ENCODE measurements around the gene SHISA6.

SHISA6 gene

DNA sequence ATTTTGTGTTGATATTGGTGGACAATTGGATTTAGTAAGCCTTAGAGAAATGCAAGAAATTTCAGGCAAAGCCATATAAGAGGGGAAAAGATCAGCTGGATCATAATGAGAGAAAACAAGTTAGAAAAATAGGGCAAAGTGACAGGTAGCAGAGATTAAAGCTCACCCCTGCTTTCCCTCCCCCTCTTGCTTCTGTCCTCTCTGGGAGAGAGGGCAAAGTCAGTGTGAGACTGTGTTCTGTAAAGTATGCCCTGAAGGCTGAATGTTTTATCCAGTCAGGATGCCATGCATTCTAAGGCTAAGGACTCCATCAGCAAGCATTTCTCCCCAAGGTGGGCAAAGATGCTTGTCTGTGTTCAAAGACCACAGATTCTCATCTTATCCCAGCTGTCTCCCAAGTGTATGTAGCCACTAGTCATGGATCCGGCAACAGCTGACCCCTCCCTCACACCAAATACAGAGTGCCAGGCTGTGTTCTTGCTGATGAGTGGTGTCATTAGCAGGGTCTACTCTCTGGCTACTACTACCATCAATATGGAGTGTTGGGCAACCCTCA lies 221.1 kb downstream of the SHISA6 start:
- DNase-seq: no peak

DNA sequence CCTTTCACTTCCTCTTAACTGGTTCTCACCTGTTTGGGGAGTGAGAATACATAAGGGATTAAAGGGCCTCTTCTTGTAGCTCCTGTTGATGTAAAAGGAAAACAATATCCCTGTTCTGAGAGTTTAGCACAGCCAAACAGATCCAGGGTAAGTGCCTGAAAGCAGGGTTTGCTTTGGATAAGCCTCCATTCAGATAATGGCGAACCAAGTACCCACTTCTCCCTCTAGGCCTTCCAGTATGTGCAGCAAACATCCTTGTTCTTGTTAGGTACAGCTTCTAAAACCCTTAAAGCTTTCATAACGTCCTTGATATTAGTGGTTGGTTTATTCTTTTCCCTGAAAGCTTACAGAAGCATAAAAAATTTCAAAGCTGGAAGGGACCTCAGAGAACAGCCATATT lies 226.6 kb downstream of the SHISA6 start:
- DNase-seq: no peak

DNA sequence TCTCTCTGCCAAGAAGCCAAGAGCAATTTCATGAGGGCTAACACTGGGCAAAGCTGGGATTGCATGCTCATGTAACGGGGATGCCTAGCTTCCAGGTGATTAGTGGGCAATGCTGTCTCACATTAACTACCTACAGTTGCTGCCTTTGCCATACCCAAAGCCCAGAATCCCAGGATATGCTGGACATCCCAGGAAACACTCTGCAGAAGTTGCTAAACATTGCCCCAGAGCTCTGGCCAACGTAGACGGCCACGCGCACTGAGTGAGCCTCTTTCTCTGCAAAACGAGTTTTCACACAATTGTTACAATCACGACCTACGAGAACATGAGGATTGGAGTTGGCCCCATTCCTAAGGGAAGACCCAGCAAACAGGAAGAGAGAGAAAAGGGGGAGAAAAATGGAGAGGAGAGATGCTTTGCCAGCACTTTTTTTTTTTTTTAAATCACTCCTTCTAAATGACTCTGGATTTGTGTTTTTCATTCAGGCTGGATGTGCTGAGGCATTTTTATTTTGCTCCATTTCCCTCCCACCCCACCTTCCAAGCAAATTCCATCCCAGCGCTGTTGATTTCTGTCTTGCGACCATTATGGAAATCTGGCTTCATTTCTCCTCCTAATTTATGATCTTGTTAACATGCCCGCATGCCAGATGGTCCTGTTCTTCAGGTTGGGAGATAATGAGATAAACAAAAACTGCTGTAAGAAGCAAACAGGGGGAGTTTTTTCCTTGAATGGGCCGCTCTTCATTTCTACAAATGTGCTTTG lies 244.5 kb downstream of the SHISA6 start:
- no peak for DNase-seq

DNA sequence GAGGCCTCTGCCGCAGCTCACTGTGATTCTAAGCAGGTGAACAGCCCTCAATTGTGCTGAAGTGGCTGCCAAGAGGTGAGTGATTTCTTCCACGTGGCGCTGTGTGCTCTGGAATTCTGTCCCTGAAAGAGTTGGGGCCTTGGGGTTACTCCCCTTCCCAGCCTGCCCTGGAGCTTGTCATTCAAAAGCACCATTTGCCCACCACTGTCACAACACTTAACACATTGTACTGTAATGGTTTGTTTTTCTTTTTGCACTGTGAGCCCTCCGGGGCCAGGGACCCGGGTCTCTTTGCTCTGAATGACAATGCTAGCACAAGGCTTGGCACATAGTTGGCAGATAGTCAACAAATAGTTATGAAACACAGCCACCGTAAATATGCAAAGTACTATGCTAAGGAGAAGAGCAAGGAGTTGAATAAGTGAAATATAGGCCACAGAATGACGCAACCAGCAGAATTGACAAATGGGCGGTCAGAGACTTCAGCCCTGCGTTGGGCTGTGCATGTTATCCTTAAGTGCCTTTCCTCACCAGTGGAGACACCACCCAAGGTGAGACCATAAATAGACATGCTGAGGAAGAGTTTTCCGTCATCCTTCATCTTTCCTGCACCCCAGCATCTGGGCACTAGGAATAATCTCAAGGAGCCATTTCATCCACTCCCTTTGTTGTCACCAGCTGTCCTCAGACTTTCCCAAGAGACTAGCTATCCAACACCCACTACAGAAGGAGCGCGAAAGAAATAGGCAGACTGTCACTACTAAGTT lies 245.3 kb downstream of the SHISA6 start:
- no peak for DNase-seq

DNA sequence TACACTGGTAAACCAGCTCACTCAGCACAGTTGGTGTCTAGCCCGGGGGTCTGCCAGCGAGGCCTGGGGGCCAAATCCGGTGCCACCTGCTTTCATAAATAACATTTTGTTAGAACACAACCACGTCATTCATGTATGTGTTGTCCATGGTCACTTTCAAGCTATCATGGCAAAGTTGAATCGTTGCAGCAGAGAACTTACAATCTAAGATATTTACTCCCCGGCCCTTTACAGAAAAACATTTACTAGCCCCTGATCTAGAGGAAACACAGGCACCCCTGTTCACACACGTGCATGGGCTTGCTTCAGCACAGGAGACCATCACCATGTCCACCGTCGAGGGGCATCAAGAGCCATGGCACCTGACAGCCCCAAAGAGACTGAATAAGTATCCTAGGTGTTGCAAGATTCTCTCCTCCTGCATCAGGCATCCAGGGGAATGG lies 245.9 kb downstream of the SHISA6 start:
- DNase-seq: no peak

DNA sequence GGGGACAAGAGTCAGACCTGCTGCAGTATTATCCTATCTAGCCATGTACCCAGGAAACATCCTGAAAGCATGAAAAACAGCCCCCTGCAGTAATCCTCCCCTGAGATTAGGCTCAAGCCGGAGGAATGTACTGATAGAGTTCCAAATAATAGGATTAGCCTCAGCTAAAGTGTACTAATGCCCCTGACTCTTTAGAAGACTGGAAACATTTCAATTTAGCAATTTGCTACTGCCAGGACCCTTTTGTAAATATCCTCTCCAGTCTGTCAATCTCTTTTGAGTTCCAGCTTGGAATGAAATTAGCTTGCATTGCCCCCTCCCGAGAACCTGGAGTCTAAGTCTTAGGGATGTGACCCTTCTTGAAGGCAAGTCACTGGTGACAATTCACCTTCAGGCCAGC lies 246.5 kb downstream of the SHISA6 start:
- DNase-seq: no peak

DNA sequence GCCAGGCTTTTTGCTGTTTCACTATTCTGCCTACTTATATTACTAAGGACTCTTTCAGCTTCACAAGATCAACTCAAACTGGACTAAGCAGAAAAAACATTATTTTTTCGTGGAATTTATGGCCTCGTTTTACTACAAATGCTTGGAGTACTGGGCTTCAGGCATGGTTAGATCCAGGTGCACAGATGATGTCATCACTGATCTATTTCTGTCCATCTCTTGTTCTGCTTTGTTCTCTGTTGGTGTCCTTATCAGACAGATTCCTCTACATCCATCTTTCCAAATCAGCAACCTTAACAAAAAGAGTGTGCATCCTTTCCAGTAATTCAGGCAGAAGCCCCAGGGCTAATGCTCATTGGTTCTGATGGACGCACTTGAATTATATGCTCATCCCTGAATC lies 247.4 kb downstream of the SHISA6 start:
- DNase-seq: no peak

DNA sequence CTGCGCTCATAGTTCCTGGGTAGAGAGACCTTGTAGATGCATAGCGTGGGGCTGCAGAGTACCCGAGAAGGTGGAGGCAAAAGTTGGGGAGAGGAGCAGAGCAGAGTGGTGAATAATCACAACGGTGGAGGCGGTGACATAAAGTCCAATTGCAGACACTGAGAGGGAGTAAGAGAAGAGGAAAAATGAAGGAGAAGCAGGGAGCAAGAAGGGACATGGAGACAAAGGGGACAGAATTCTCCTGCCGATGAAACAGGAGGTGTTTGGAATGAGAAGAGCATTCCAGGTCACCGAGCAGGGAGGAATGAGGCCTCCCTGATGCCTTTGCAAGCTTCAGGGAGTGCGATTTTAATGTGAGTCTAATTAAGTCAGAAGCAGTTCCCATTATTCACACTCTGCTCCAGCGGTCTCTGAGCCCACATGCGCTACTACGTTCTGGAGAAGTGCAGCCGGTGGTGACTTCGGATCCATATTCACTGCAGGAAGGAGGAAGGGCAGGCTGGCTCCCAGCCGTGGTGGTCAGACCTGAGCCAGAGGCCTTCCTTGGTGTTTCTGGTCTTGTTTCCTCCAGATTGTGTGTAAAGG lies 249.2 kb downstream of the SHISA6 start:
- DNase-seq: no peak

DNA sequence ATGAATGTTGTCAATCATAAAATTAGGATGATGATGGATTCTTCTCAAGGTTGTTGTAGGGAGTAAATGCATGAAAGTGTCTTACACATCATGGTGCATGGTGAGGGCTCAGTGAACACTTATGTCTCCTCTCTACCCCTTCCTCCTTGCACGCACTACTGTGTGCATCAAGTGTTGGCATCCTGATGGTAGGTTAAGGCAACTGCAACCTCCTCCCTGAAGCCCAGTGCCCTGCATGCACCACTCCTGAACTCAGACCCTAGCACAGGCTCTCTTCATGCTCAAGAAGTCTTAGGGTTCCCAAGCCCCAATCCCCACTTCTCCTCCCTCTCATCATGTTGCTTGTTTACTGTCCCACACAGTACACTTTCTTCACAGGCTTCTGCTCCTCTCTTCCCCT lies 251.5 kb downstream of the SHISA6 start:
- no peak for DNase-seq

DNA sequence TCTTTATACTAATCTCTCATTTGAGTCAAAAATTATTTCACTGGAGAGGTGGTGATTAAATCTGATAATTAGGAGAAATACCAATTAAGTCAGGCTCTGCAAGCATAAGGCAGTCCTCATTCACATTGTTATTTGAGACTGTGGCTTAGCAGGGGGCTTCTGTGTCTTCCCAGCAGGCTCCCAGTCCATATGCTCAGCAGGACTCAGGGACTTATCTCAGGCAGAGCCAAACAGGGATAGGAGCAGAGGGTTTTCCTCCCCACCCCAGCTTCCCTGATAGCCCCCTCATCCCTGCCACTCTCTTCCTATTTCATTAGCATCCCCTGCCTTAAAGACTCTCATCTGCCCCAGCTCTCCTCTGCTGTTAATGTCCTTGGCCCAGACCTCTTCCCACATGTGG lies 252.9 kb downstream of the SHISA6 start:
- DNase-seq: no peak

DNA sequence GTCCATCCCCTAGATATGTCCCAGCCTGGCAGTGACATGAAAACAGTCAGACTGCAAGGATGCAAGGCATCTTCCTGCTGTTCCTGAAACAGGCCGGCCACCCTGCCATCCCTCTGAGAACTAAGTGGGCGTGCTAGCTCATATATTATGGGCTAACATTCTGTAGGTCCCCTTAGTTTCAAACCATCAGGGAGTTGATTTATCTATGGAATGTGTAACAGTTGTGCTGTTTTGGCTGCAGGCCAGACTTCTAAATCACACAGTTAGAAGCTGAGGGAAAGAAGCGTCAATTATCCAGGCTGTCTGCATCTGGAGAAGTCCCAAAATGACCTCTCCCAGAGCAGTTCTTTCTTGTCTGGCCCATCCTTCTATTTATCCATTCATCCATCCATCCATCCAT lies 254.6 kb downstream of the SHISA6 start:
- DNase-seq: no peak

DNA sequence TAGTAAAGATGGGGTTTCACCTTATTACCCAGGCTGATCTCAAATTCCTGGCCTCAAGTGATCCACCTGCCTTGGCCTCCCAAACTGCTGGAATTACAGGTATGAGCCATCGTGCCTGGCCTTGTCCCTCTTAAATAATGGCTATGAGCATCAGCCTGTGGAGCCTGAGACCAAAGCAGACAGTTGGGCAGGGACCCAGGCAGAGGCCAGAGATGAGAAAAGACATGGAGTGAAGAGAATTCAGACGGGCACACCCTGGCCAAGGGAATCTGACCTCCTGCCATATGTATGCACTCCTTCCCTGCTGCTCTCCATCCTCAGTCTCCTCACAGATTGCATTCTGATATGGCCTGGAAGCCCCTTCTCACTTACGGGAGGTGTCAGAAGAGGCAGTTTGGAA lies 258.9 kb downstream of the SHISA6 start:
- DNase-seq: no peak

DNA sequence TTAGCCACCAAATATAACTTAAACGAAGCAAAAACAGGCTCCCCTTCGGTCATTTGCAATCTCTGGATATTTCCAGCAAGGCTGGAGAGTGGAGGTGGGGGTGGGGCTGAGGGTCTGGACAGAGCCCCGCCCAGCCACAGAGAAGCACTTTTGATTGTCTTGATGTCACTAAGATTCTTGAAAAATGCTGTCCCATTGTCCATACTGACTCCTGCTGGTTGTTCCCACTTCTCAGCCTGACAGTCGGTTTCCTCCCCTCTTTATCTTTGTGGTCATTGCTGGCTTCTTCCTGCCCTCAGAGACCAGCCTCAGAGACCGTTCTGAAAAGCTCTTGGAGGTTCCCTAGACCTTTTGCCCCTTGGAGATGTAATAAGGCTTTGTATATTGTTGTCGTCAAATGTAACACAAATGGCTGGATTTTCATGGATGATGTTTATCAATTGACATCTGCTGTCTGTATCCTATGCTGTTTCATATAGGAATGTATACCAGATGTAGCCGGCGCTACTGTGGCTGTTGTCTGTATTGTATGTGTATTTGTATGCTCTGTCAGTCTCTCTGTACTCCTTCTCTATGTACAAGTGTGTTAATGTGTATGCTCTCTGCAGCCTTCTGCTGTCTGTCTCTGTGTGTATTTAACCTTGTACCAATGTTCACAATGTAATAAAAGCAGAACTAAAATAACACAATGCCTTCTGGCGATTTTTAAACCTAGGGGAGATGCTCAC lies 262.5 kb downstream of the SHISA6 start:
- no peak for DNase-seq

DNA sequence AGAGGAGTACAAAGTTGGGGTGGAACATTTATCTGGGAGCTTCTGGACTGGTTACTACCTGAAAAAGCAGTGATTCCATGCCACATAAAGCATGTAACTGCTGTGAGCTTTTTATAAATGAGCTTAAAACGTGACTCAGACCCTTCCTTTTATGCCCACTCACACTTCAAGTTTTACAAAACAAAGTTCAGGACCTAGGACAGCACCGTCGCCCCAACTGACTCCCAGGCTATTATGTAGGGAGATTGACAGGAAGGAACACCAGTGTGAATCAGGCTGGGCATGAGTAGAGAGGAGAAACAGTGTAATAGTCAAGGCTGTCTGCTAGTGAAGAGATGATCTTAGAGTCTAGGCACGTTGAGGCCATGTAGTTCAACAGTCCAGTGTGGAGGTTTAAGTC lies 265.6 kb downstream of the SHISA6 start:
- DNase-seq: no peak

DNA sequence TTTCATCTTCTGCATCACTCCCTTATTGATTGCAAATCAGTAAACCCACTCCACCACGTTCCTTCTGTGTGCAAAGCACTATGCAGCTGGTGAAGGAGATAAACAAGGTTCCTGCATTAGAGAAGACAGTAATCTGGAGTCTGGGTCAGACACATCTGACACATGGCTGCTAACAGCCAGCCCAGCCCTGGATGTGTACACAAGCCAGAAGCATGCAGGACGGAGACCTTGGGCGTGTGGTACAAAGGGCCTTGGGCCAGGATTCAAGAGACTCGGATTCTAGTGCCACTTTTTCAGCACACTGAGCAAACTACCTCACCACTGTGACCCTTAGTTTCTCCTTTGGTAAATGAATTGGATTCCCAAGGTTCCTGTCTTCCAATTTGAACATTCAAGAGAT lies 270.7 kb downstream of the SHISA6 start:
- no peak for DNase-seq

DNA sequence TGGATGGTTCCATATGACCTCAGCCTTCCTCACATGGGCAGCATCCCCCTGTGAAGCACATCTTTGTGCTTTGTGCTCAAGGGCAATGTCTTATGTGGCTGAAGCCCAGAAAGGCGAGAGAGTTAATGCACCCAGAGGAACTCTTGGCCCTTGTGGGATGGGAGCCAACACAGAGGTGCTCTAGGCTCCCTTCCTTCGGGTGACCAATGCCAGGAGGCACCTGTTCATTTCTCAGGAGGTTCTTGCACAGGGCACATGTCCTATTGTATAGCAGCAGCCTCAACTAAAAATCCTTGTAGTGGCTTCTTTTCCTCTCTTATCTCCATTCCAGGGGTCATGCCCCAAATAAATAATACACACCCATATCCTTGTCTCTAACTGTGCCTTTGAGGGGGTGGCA lies 273.6 kb downstream of the SHISA6 start:
- no peak for DNase-seq

DNA sequence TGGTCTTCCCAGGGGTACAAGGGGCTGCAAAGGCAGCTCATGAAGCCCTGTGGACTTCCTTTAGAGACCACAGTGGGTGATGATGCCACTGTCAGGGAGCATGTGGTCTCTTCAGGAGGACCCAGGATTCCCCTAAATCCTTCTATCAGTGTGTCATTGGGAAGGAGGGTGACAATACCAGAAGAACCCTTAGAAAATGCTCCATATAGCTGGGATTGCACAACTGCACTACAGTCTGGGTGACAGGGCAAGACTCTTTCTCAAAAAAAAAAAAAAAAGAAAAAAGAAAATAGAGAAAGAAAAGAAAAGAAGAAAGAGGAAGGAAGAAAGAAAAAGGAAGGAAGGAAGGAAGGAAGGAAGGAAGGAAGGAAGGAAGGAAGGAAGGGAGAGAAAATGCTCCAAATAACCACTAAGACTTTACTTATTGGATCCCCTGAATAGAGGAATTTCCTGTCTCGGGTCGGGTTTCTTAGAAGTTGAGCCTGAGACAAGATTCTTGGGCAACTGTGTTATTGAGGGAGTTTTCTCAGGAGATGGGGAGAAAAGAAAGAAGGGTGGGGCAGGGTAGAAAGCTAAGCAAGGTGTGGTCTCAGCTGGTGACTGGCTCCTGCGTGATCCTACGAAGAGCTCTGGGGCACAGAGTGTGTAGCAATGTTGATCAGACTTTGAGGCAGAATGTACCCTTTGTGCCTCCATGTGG lies 274.1 kb downstream of the SHISA6 start:
- DNase-seq: no peak

DNA sequence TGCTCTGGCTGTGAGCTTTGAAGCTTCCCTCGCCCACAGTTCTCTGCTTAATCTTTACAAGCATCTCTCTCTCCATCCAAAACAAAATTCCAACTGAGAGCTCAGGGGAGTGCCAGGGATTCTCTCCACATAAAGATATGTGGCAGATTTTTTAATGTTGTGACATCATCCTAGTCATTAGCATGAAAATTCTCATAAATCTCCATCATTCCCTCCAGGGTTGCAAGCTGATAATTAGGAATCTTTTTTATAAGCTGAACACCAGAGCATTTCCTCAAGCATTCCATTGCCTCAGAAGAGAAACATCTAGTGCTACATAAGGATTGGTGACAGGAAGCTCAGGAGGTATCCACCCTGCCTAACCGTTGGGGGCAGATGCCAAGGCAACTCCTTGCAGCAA lies 274.9 kb downstream of the SHISA6 start:
- no peak for DNase-seq

DNA sequence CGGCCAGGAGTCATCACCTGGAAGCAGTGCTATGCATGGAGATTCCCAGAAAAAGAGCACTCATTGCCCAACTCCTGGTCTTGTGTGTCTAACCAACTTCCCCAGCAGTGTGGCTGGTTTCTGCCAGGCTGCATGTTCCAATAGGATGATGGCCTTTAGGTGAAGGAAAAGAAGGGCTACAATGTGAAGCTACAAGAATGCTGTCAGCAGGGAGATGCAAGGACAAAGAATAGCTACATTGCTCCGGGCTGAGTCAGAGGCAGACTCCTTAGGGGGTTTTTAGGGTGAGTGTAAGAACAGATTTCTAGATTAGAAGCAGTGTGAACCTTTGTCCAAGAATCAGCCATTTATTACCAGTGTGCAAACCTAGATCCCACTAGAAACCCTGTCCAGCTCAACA lies 294.2 kb downstream of the SHISA6 start:
- DNase-seq: no peak

DNA sequence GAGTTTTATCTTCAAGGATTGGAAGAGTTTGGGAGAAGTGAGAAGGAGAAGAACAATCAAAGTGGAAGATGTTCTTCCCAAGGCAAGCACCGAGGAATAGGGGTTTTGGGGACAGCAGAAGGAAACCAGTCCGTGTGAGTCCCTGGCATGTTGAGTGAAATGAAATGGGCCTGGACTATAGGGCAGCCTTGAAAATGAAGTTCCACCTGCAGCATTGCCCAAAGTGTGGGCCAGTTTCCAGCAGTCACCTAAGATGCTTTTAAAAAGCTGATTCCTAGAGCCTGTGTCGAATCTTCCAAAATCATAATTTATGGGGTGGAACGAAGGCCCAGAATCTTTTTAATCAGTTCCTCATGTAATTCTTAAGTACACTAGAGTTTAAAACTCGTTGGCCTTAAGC lies 297.4 kb downstream of the SHISA6 start:
- DNase-seq: no peak

DNA sequence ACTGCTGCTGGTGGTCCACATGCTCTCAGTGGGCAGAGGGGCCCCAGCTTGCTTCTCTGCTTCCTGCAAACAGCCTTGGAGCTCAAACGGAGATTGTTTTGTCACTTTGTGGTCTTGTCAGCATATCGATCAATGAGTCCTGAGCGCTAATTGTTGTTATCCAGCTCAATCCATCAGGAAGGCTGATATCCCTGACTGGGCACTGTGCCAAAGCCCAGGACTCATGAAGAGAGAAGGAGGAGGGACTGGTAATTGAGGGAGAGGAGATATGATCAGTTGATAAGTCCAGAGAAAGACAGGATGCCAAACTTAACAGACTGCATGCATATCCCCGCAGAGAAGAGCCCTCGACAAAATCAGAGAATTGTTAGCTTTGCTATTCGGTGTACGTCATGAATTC lies 298.6 kb downstream of the SHISA6 start:
- no peak for DNase-seq

DNA sequence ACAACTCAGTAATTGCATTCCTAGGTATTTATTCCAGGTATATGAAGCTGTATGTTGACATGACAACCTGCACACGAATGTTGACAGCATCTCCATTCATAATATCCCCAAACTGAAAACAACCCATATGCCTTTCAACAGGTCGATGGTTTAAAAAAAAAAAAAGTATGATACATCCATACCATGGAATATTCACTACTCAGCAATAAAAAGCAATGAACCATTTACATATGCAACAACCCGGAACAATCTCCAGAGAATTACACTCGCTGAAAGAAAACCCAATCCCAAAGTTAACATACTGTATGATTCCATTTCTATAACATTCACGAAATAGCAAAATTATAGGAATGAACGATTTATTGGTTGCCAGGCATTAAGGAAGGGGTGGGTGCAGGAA lies 304.0 kb downstream of the SHISA6 start:
- DNase-seq: no peak

DNA sequence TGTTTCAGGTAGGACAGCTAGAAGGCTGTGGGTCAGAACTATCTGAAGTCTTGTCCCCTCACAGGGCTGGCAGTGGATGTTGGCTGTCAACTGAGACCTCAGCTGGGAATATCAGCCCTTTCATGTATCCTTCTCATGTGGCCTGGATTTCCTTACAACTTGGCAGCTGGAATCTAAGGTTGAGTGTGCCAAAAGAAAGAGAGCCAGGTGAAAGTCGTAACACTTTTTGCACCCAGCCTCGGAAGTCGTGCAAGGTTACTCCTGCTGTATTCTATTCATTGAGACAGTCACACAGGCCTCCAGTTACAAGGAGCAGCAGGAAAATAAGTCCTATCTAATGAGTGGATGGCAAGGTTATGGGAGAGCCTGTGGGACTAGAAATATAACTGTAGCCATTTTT lies 304.7 kb downstream of the SHISA6 start:
- no peak for DNase-seq

Measured in activated effector memory CD4-positive, alpha-beta T cell treated with anti-CD3 and anti-CD28 coated beads, Interleukin-2, amount 50 U/mL, for 16 hours (primary cell).